Skeletal muscle cell (primary cell): ENCODE measurements around the gene SLC9A8.

Experiments used
- DNase-seq: peaks from one replicate; pipeline ENCODE4 v3.0.0-alpha.2; 2010; ENCODE audit warnings: low read depth
- H3K4me3 ChIP-seq: 2 replicates; pipeline ENCODE4 v1.5.1; 2011; ENCODE audit warnings: low read depth, mild to moderate bottlenecking, control low read depth, low read length, moderate library complexity

Gene SLC9A8

GRCh38 chr20:49906615-49907154 is 94.1 kb downstream of the SLC9A8 start:
- no peak overlapping the region for H3K4me3 ChIP-seq
- DNase-seq, result no peak

- H3K4me3 ChIP-seq, result no peak overlapping the region
- no peak for DNase-seq
Observed at GRCh38 chr20:49907405-49908257, 95.0 kb downstream of the SLC9A8 start.

- DNase-seq, result no peak
- no peak overlapping the region for H3K4me3 ChIP-seq
Observed at GRCh38 chr20:49908258-49908565, 95.6 kb downstream of the SLC9A8 start.

GRCh38 chr20:49909499-49910339 is 97.1 kb downstream of the SLC9A8 start:
- H3K4me3 ChIP-seq, result no peak overlapping the region
- no peak for DNase-seq

- no peak for DNase-seq
- H3K4me3 ChIP-seq, result no peak overlapping the region
Observed at GRCh38 chr20:49910340-49910706, 97.7 kb downstream of the SLC9A8 start.

GRCh38 chr20:49913399-49914047 is 100.9 kb downstream of the SLC9A8 start:
- no peak overlapping the region for H3K4me3 ChIP-seq
- no peak for DNase-seq

- H3K4me3 ChIP-seq, result peak overlapping the region; percentile 62
Observed at GRCh38 chr20:49914310-49915117, 101.9 kb downstream of the SLC9A8 start.

GRCh38 chr20:49915118-49915379 is 102.4 kb downstream of the SLC9A8 start:
- DNase-seq, result no peak
- H3K4me3 ChIP-seq, result peak overlapping the region; percentile 62

More at GRCh38 chr20:49914310-49915117, 101.9 kb downstream of the SLC9A8 start:
- DNase-seq, result no peak

- peak within 1 kb of the TSS; percentile 62 for H3K4me3 ChIP-seq
- peak; percentile 84 for DNase-seq
Observed at GRCh38 chr20:49915380-49916145, 102.9 kb downstream of the SLC9A8 start, which contains the start of gene SPATA2. Gene SPATA2 (minus strand): TSS chr20:49915529. CDS start chr20:49908490, 7,039 bp downstream.

GRCh38 chr20:49916146-49917002 is 103.7 kb downstream of the SLC9A8 start:
- no peak for DNase-seq

GRCh38 chr20:49918446-49918845 is 105.8 kb downstream of the SLC9A8 start:
- no peak for DNase-seq
- no peak overlapping the region for H3K4me3 ChIP-seq

More at GRCh38 chr20:49916146-49917002, 103.7 kb downstream of the SLC9A8 start:
- H3K4me3 ChIP-seq, result peak overlapping the region; percentile 62

GRCh38 chr20:49919009-49919408 is 106.4 kb downstream of the SLC9A8 start:
- H3K4me3 ChIP-seq, result no peak overlapping the region
- DNase-seq, result no peak

- DNase-seq, result no peak
- H3K4me3 ChIP-seq, result no peak overlapping the region
Observed at GRCh38 chr20:49919461-49919860, 106.8 kb downstream of the SLC9A8 start.

- no peak for DNase-seq
- H3K4me3 ChIP-seq, result no peak overlapping the region
Observed at GRCh38 chr20:49924247-49924646, 111.6 kb downstream of the SLC9A8 start.

- no peak for DNase-seq
- no peak overlapping the region for H3K4me3 ChIP-seq
Observed at GRCh38 chr20:49925901-49926454, 113.3 kb downstream of the SLC9A8 start.

GRCh38 chr20:49928411-49929141 is 115.9 kb downstream of the SLC9A8 start:
- peak; percentile 53 for DNase-seq
- no peak overlapping the region for H3K4me3 ChIP-seq

GRCh38 chr20:49929142-49929494 is 116.5 kb downstream of the SLC9A8 start:
- no peak for DNase-seq
- H3K4me3 ChIP-seq, result no peak overlapping the region
